H1 (cell line): ENCODE data around the gene EPB41L1. TPM values are rescaled to one million over a fixed set of nuclear protein-coding genes. Genes with fewer than 3 reads are reported as not detected.

Source experiments
- CTCF ChIA-PET: fragments of 300-600 bp; sonication (Branson Sonifier 250); formaldehyde crosslinking; loops from one replicate; lab custom pipeline; 2021; ENCODE audit not compliant: partially characterized antibody; lab: Charles Lee
- POLR2A ChIA-PET: fragments of 300-600 bp; sonication (Branson Sonifier 250); formaldehyde crosslinking; loops from one replicate; lab custom pipeline; 2021; ENCODE audit warnings: inconsistent platforms; ENCODE audit not compliant: partially characterized antibody; lab: Charles Lee
- DNase-seq, 2 experiments: peaks; one replicate each; pipeline versions ENCODE4 v3.0.0 to v3.0.0-alpha.2; 2010 to 2022; ENCODE audit warnings: low spot score in 2 of 2, low read depth in 1 of 2, mixed read lengths in 1 of 2
- FAIRE-seq: peaks from 2 replicates; lab custom pipeline; 2011; peaks lifted over from hg19 to GRCh38; lab: Jason Lieb, UNC
- H2AFZ ChIP-seq: 2 replicates; pipeline ENCODE4 v1.8.1; 2012; ENCODE audit warnings: low read length, inconsistent platforms
- H2AK5ac ChIP-seq: 2 replicates; pipeline ENCODE4 v1.6.1; 2013; ENCODE audit warnings: low read depth, low read length
- H2BK120ac ChIP-seq: replicated peaks from 2 replicates; pipeline ENCODE3; 2013; ENCODE audit warnings: low read depth, low read length, inconsistent platforms
- H2BK12ac ChIP-seq: 2 replicates; pipeline ENCODE4 v1.6.1; 2013; ENCODE audit warnings: low read depth, low read length
- H2BK15ac ChIP-seq: 2 replicates; pipeline ENCODE4 v1.6.1; 2013; ENCODE audit warnings: low read length
- H2BK20ac ChIP-seq: 2 replicates; pipeline ENCODE4 v1.6.1; 2013; ENCODE audit warnings: low read length
- H2BK5ac ChIP-seq: 2 replicates; pipeline ENCODE4 v1.6.1; 2013; ENCODE audit warnings: low read depth, low read length
- H3K14ac ChIP-seq: 2 replicates; pipeline ENCODE4 v1.6.1; 2013; ENCODE audit warnings: inconsistent platforms; ENCODE audit not compliant: insufficient read length
- H3K18ac ChIP-seq: 2 replicates; pipeline ENCODE4 v1.6.1; 2013; ENCODE audit warnings: low read length; ENCODE audit errors: extremely low read depth
- H3K23ac ChIP-seq: 2 replicates; pipeline ENCODE4 v1.6.1; 2013; ENCODE audit warnings: inconsistent platforms; ENCODE audit not compliant: insufficient read length
- H3K23me2 ChIP-seq: 2 replicates; pipeline ENCODE4 v1.6.1; 2013; ENCODE audit warnings: low read depth, low read length
- H3K27ac ChIP-seq: 2 replicates; pipeline ENCODE4 v1.6.1; 2011; ENCODE audit warnings: low read depth, low read length, inconsistent platforms
- H3K27me3 ChIP-seq, 4 experiments: replicated peaks in 1 of 4; 1 replicate in 1 of 4; 2 replicates in 3 of 4; pipeline versions ENCODE4 v1.6.1 to v1.8.1; 2011 to 2013; ENCODE audit warnings: low read length in 3 of 4, mild to moderate bottlenecking in 3 of 4, inconsistent platforms in 2 of 4, mixed read lengths in 2 of 4, moderate library complexity in 1 of 4; ENCODE audit not compliant: control insufficient read depth in 3 of 4, insufficient read depth in 3 of 4; ENCODE audit errors: extremely low read depth in 1 of 4
- H3K36me3 ChIP-seq, 4 experiments: 2 replicates each; pipeline versions ENCODE4 v1.6.1 to v1.8.1; 2011 to 2013; ENCODE audit warnings: mild to moderate bottlenecking in 4 of 4, low read length in 3 of 4, moderate library complexity in 2 of 4, control low read depth in 1 of 4, inconsistent platforms in 1 of 4; ENCODE audit not compliant: insufficient read depth in 4 of 4, control insufficient read depth in 2 of 4
- H3K4ac ChIP-seq: replicated peaks from 2 replicates; pipeline ENCODE3; 2013; ENCODE audit warnings: low read length, low read depth, mixed read lengths, inconsistent platforms; ENCODE audit not compliant: insufficient read length
- H3K4me1 ChIP-seq, 4 experiments: replicated peaks in 1 of 4; 1 replicate in 1 of 4; 2 replicates in 3 of 4; pipeline versions ENCODE4 v1.6.1 to v1.8.1; 2011 to 2013; ENCODE audit warnings: low read length in 3 of 4, inconsistent platforms in 2 of 4, mixed read lengths in 1 of 4; ENCODE audit not compliant: insufficient read depth in 4 of 4, control insufficient read depth in 3 of 4
- H3K4me2 ChIP-seq, 2 experiments: 2 replicates each; pipeline versions ENCODE4 v1.6.1 to v1.8.1; 2011 to 2013; ENCODE audit warnings: low read depth in 2 of 2, low read length in 2 of 2, control low read depth in 1 of 2, inconsistent platforms in 1 of 2, mild to moderate bottlenecking in 1 of 2; ENCODE audit not compliant: insufficient read depth in 1 of 2
- H3K4me3 ChIP-seq, 4 experiments: fragments of 200-600, 300-600 bp in 1 of 4; sonication (generic), shearing (Covaris generic), sonication (Bioruptor Twin) in 1 of 4; 2 replicates each; pipeline versions ENCODE4 v1.5.1 to v1.8.1; 2011 to 2016; ENCODE audit warnings: low read length in 4 of 4, low read depth in 3 of 4, control low read depth in 2 of 4, inconsistent platforms in 2 of 4, mild to moderate bottlenecking in 2 of 4, mixed read lengths in 1 of 4, moderate library complexity in 1 of 4; ENCODE audit not compliant: insufficient read depth in 2 of 4; ENCODE audit errors: extremely low read depth in 1 of 4
- H3K56ac ChIP-seq: replicated peaks from 2 replicates; pipeline ENCODE3; 2013; ENCODE audit warnings: low read depth, mild to moderate bottlenecking, mixed read lengths, low read length, inconsistent platforms; ENCODE audit not compliant: insufficient read length
- H3K79me1 ChIP-seq: 2 replicates; pipeline ENCODE4 v1.6.1; 2013; ENCODE audit warnings: low read depth, low read length, control low read depth
- H3K79me2 ChIP-seq, 2 experiments: 2 replicates each; pipeline versions ENCODE4 v1.6.1 to v1.8.1; 2012 to 2013; ENCODE audit warnings: low read length in 2 of 2, mild to moderate bottlenecking in 2 of 2, inconsistent platforms in 1 of 2; ENCODE audit not compliant: insufficient read depth in 2 of 2, control insufficient read depth in 1 of 2
- H3K9ac ChIP-seq, 4 experiments: replicated peaks in 1 of 4; 1 replicate in 1 of 4; 2 replicates in 3 of 4; pipeline versions ENCODE4 v1.6.1 to v1.8.1; 2011 to 2013; ENCODE audit warnings: low read depth in 3 of 4, low read length in 3 of 4, control low read depth in 2 of 4, mild to moderate bottlenecking in 2 of 4, moderate library complexity in 2 of 4, inconsistent platforms in 1 of 4; ENCODE audit errors: extremely low read depth in 1 of 4
- H3K9me3 ChIP-seq, 2 experiments: 2 replicates each; pipeline versions ENCODE4 v1.6.1 to v1.8.1; 2012 to 2013; ENCODE audit warnings: mild to moderate bottlenecking in 2 of 2, moderate library complexity in 2 of 2, control low read depth in 1 of 2, inconsistent platforms in 1 of 2, low read depth in 1 of 2, low read length in 1 of 2, mixed read lengths in 1 of 2; ENCODE audit not compliant: insufficient read depth in 2 of 2
- H4K20me1 ChIP-seq, 2 experiments: replicated peaks in 1 of 2; 2 replicates each; pipeline versions ENCODE3 to v1.8.1; 2011 to 2013; ENCODE audit warnings: inconsistent platforms in 2 of 2, low read length in 2 of 2, mild to moderate bottlenecking in 1 of 2; ENCODE audit not compliant: insufficient read depth in 2 of 2, control insufficient read depth in 1 of 2
- H4K5ac ChIP-seq: 2 replicates; pipeline ENCODE4 v1.6.1; 2013; ENCODE audit warnings: low read length, low read depth, mixed read lengths, inconsistent platforms; ENCODE audit not compliant: insufficient read length
- H4K8ac ChIP-seq: 2 replicates; pipeline ENCODE4 v1.8.0; 2013; ENCODE audit warnings: mild to moderate bottlenecking, moderate library complexity, low read length, inconsistent platforms; ENCODE audit not compliant: insufficient read depth; ENCODE audit errors: extremely low read depth
- H4K91ac ChIP-seq: replicated peaks from 2 replicates; pipeline ENCODE3; 2013; ENCODE audit warnings: low read length, mixed read lengths, inconsistent platforms; ENCODE audit not compliant: insufficient read length
- GTF2F1 ChIP-seq: IDR thresholded peaks from 2 replicates; pipeline ENCODE4 v1.6.1; 2012; ENCODE audit warnings: low read depth, low read length, improper control_type of control experiment, borderline replicate concordance
- KDM5A ChIP-seq: fragments of 200-600 bp; IDR thresholded peaks from 2 replicates; pipeline ENCODE4 v1.7.1; 2012; ENCODE audit warnings: mild to moderate bottlenecking, low read length, inconsistent platforms, mixed read lengths
- WGBS, 2 experiments: shearing (Covaris generic) in 1 of 2; methylation state at CpG; one replicate each; pipeline versions ENCODE4 v1.1.6 to v1.1.7; 2013 to 2015; ENCODE audit warnings: low lambda C conversion rate in 2 of 2, mixed read lengths in 2 of 2, inconsistent platforms in 1 of 2, low coverage in 1 of 2, missing lambda C conversion rate in 1 of 2; ENCODE audit not compliant: insufficient replicate concordance in 2 of 2, insufficient coverage in 1 of 2, insufficient read length in 1 of 2; ENCODE audit errors: extremely low coverage in 1 of 2, missing lambda C conversion rate in 1 of 2; 5-methylcytosine and 5-hydroxymethylcytosine counted together
- polyA plus RNA-seq, 7 experiments: library from polyadenylated mRNA; depleted of rRNA in 3 of 7; stranded (reverse) in 5 of 7; unstranded in 2 of 7; fragments of >200 nt in 5 of 7; fragments of 200-250 nt in 2 of 7; gene quantifications; 1 replicate in 5 of 7; 2 replicates in 1 of 7; 4 replicates in 1 of 7; pipeline versions ENCODE4 v1.2.1 to v1.2.3, GENCODE V29; 2011 to 2013; ENCODE audit warnings: missing spikeins in 2 of 7, mixed read lengths in 2 of 7
- total RNA-seq: library from RNA; stranded (reverse); fragmentation: NEBNext Ultra II Directional; extraction: Animal tissue kit (Norgen Biotek cat#: 25700); gene quantifications from 2 replicates; pipeline ENCODE4 v1.2.1, GENCODE V29; 2021
- TF ChIP-seq, protein P1 (sequence below): IDR thresholded peaks from 2 replicates; pipeline ENCODE4 v1.6.1; 2011; ENCODE audit warnings: low read depth, mild to moderate bottlenecking, low read length; ENCODE audit not compliant: insufficient read depth

EPB41L1 gene
- total and polyA plus RNA-seq, 2 of the 8 experiments (the other 6 are each of a cell fraction or from before 2014, with no cell fraction given) = 14.8 to 36.0 TPM

DNA sequence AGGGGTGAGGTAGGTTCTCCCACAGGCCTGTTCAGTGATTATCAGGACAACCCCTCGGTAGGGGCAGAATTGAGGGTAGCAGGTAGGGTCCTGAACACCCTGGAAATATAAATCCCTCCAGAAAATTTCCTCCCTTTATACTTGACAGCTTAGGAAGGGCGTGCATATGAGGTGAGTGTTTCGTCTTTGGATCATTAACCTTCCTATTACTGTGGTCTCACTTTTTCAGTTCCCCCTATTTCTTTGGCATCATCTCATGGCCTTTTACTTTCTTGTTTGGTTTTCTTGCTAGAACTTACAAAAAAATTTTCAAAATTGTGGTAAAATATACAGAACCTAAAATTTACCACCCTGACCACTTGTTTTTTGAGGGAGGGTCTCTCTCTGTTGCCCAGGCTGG is 18.7 kb upstream of the EPB41L1 start:
- H3K27ac ChIP-seq = no peak overlapping the region
- WGBS, 2 experiments = 87% methylated on average over 3 of the region's 3 CpGs; no CpG with 5 or more reads in 1 of the 2 experiments
- H3K4me2 ChIP-seq = no peak overlapping the region
- no peaks in the 10 kb centered on the region for H3K9me3 ChIP-seq
- H3K14ac ChIP-seq = no peak overlapping the region
- ChIA-PET POLR2A (no interaction called here), CTCF (interaction anchor here (0.6 to 10.9 kb wide), 9 partner anchors 21 to 583 kb away, joined by 3 to 244 read pairs (median 4); partner anchors contain the start of gene SCAND1)
- no peak overlapping the region for H4K91ac ChIP-seq
- no peak overlapping the region for H2BK120ac ChIP-seq
- no peak overlapping the region for H4K8ac ChIP-seq
- H2AK5ac ChIP-seq = no peak overlapping the region
- H3K4ac ChIP-seq = no peak overlapping the region
- FAIRE-seq (no peak), DNase-seq (no peak)
- H3K4me1 ChIP-seq = no peaks in the 10 kb centered on the region
- no peak overlapping the region for H3K18ac ChIP-seq
- no peaks in the 10 kb centered on the region for H3K23me2 ChIP-seq
- H3K79me1 ChIP-seq = no peaks in the 10 kb centered on the region
- H3K36me3 ChIP-seq = no peaks in the 10 kb centered on the region
- no peak overlapping the region for H4K5ac ChIP-seq
- no peak overlapping the region for H3K56ac ChIP-seq
- no peak overlapping the region for H2BK12ac ChIP-seq
- no peak overlapping the region for H2BK20ac ChIP-seq
- no peak overlapping the region for H3K23ac ChIP-seq
- no peaks in the 10 kb centered on the region for H3K27me3 ChIP-seq
- H3K9ac ChIP-seq = no peak overlapping the region
- H3K4me3 ChIP-seq = no peak overlapping the region
- H4K20me1 ChIP-seq = no peaks in the 10 kb centered on the region
- TF ChIP-seq KDM5A (no peak), GTF2F1 (no peak)
- TF ChIP-seq, protein P1, sequence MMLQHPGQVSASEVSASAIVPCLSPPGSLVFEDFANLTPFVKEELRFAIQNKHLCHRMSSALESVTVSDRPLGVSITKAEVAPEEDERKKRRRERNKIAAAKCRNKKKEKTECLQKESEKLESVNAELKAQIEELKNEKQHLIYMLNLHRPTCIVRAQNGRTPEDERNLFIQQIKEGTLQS = no peak
- no peaks in the 10 kb centered on the region for H3K79me2 ChIP-seq
- no peak overlapping the region for H2BK15ac ChIP-seq
- H2BK5ac ChIP-seq = no peak overlapping the region
- no peak overlapping the region for H2AFZ ChIP-seq
